HEK293T (cell line): Measurements from ENCODE around the gene IGF2.

Experiments
- CTCF ChIA-PET: fragments of 350-600 bp; formaldehyde crosslinking; extraction: SDS; loops from one replicate; lab custom pipeline; 2021; ENCODE audit warnings: antibody characterized with exemption, inconsistent platforms; lab: Yijun Ruan, JAX
- POLR2A ChIA-PET: fragments of 350-600 bp; formaldehyde crosslinking; extraction: SDS; loops from one replicate; lab custom pipeline; 2020; ENCODE audit warnings: antibody characterized with exemption, inconsistent platforms; lab: Yijun Ruan, JAX
- DNase-seq: peaks from one replicate; pipeline ENCODE4 v3.0.0; 2012; ENCODE audit warnings: mixed read lengths; ENCODE audit errors: extremely low spot score
- ARNT ChIP-seq: fragments of 450-650 bp; IDR thresholded peaks from 2 replicates; pipeline ENCODE4 v1.6.1; 2017; ENCODE audit warnings: mild to moderate bottlenecking
- BHLHE40 ChIP-seq: fragments of 450-650 bp; IDR thresholded peaks from 2 replicates; pipeline ENCODE4 v1.6.1; 2016; ENCODE audit warnings: mild to moderate bottlenecking, moderate library complexity, borderline replicate concordance
- CTBP1 ChIP-seq: fragments of 450-650 bp; IDR thresholded peaks from 2 replicates; pipeline ENCODE4 v1.6.1; 2016; ENCODE audit warnings: borderline replicate concordance
- ELF4 ChIP-seq: fragments of 450-650 bp; IDR thresholded peaks from 2 replicates; pipeline ENCODE4 v1.6.1; 2017; ENCODE audit warnings: antibody characterized with exemption
- FOXA1 ChIP-seq: fragments of 450-650 bp; IDR thresholded peaks from 2 replicates; pipeline ENCODE4 v1.6.1; 2016; ENCODE audit warnings: mild to moderate bottlenecking
- FOXK2 ChIP-seq: fragments of 450-650 bp; IDR thresholded peaks from 2 replicates; pipeline ENCODE4 v1.6.1; 2016; ENCODE audit warnings: mild to moderate bottlenecking
- FOXM1 ChIP-seq: fragments of 450-650 bp; IDR thresholded peaks from 2 replicates; pipeline ENCODE4 v1.6.1; 2017; ENCODE audit warnings: mild to moderate bottlenecking, borderline replicate concordance
- HDGF ChIP-seq: fragments of 450-650 bp; IDR thresholded peaks from 2 replicates; pipeline ENCODE4 v1.6.1; 2017; ENCODE audit warnings: antibody characterized with exemption, borderline replicate concordance
- L3MBTL2 ChIP-seq: fragments of 450-650 bp; conservative IDR thresholded peaks from 2 replicates; pipeline ENCODE4 v1.6.1; 2016; ENCODE audit warnings: mild to moderate bottlenecking
- LEF1 ChIP-seq: fragments of 450-650 bp; IDR thresholded peaks from 2 replicates; pipeline ENCODE4 v1.6.1; 2017; ENCODE audit warnings: mild to moderate bottlenecking, borderline replicate concordance
- NFRKB ChIP-seq: fragments of 450-650 bp; IDR thresholded peaks from 2 replicates; pipeline ENCODE4 v1.6.1; 2016; ENCODE audit warnings: mild to moderate bottlenecking, moderate library complexity
- SP1 ChIP-seq: fragments of 450-650 bp; IDR thresholded peaks from 2 replicates; pipeline ENCODE4 v1.6.1; 2017
- SUZ12 ChIP-seq: fragments of 450-650 bp; IDR thresholded peaks from 2 replicates; pipeline ENCODE4 v1.6.1; 2016; ENCODE audit warnings: mild to moderate bottlenecking
- TARDBP ChIP-seq: fragments of 450-650 bp; IDR thresholded peaks from 2 replicates; pipeline ENCODE4 v1.6.1; 2016
- ZNF384 ChIP-seq: fragments of 450-650 bp; IDR thresholded peaks from 2 replicates; pipeline ENCODE4 v1.6.1; 2016
- TF ChIP-seq, protein P1 (sequence below): fragments of 450-650 bp; IDR thresholded peaks from 2 replicates; pipeline ENCODE4 v1.6.1; 2016

The IGF2 gene

DNA sequence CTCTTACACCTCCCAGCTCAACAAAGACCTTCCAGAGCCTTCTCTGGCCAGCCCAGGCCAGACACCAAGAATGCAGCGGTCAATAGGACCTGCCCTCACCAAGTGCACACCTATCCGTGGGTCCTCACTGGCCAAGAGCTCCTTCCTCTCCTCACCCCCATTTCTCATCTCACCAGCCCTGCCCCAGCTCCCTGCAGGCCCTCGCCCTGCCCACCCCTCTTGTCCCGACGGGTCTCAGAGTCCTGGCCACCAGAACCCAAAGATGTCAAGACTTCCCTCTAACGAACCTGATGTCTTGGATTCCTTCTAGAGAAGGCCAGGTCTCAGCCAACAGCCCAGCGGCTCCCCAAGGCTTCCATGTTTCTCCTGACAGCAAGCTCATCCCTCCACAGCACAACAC lies 43.6 kb downstream of the IGF2 start:
- POLR2A ChIA-PET, result no interaction called here
- CTCF ChIA-PET, result no interaction called here
- no peak for DNase-seq
- TF ChIP-seq SUZ12, result no peak
- no peak for TF ChIP-seq CTBP1
- no peak for TF ChIP-seq BHLHE40
- no peak for TF ChIP-seq ELF4
- TF ChIP-seq NFRKB, result no peak
- TF ChIP-seq, protein P1, sequence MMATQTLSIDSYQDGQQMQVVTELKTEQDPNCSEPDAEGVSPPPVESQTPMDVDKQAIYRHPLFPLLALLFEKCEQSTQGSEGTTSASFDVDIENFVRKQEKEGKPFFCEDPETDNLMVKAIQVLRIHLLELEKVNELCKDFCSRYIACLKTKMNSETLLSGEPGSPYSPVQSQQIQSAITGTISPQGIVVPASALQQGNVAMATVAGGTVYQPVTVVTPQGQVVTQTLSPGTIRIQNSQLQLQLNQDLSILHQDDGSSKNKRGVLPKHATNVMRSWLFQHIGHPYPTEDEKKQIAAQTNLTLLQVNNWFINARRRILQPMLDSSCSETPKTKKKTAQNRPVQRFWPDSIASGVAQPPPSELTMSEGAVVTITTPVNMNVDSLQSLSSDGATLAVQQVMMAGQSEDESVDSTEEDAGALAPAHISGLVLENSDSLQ, result no peak
- no peak for TF ChIP-seq FOXM1
- no peak for TF ChIP-seq FOXK2
- no peak for TF ChIP-seq SP1
- no peak for TF ChIP-seq ARNT
- TF ChIP-seq ZNF384, result no peak
- TF ChIP-seq TARDBP, result no peak
- no peak for TF ChIP-seq L3MBTL2
- no peak for TF ChIP-seq HDGF
- no peak for TF ChIP-seq FOXA1

DNA sequence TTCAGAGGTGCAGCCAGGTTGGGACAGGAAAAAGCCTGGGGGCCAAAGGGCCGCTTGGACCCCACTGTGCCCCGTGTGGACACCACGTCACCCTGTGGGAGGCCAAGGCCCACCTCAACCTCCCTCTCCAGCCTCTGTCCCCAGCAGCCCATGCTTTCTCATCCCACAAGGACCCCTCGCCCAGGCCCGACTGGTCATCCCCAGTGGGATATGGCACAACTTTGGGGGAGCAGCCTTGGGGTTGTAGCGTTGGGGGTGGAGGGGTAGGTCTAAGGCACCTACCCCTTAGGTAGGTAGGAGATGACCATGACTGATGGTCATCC lies 44.0 kb downstream of the IGF2 start:
- CTCF ChIA-PET, result no interaction called here

DNA sequence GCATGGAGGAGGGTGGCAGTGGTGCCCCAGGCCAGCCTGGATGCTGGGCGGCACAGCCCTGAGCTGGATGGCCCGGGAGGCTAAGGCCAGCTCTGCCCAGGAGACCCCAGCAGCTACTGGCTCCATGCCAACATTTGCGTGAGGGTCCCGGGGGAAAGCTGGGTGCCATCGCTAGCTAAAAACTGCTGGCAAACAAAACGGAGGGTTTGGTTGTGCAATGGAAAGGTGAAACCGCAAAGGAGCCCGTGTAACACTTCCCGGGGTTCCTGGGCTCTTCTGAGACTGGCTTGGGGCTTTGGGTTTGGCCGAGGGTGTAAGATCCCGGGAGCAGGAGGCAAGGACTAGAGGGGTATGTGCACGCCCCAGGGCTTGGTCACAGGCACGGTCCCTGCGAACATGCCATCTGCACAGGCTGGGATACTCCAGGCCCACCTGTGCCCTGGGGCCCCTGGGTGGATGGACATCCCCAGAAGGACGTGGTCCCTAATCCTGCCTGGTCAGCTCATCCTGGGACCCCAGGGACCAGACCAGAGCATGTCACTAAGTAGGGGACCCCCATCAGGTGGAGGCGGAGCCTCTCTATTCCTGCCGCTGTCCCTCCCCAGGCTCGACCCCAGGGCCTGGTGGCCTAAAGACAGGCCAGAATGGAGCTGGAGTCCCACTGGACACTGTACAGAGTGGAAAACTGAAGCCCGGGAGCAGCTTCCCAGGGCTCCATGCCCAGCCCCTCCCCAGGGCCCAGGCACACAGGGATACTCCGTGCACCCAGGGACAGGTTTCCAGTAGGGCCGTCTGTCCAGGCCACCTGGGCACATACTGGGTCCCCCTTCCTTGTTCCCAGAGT lies 44.6 kb downstream of the IGF2 start:
- DNase-seq, result no peak
- TF ChIP-seq BHLHE40, result no peak
- TF ChIP-seq FOXK2, result no peak
- no peak for TF ChIP-seq CTBP1
- TF ChIP-seq TARDBP, result no peak
- TF ChIP-seq SP1, result no peak
- TF ChIP-seq HDGF, result no peak
- TF ChIP-seq ARNT, result no peak
- no peak for TF ChIP-seq ELF4
- TF ChIP-seq, protein P1, result no peak
- CTCF ChIA-PET, result interaction anchor here (0.6 kb wide), 1 partner anchor 127 kb away, joined by 3 read pairs; no protein-coding TSS in a partner anchor
- POLR2A ChIA-PET, result no interaction called here

More for the DNA sequence above, 44.0 kb downstream of the IGF2 start:
- TF ChIP-seq FOXM1 (no peak), CTBP1 (no peak), L3MBTL2 (no peak), BHLHE40 (no peak), NFRKB (no peak), ZNF384 (no peak), LEF1 (no peak), SP1 (no peak), FOXA1 (no peak)
- TF ChIP-seq, protein P1, result no peak
- DNase-seq, result no peak
- POLR2A ChIA-PET, result no interaction called here

DNA sequence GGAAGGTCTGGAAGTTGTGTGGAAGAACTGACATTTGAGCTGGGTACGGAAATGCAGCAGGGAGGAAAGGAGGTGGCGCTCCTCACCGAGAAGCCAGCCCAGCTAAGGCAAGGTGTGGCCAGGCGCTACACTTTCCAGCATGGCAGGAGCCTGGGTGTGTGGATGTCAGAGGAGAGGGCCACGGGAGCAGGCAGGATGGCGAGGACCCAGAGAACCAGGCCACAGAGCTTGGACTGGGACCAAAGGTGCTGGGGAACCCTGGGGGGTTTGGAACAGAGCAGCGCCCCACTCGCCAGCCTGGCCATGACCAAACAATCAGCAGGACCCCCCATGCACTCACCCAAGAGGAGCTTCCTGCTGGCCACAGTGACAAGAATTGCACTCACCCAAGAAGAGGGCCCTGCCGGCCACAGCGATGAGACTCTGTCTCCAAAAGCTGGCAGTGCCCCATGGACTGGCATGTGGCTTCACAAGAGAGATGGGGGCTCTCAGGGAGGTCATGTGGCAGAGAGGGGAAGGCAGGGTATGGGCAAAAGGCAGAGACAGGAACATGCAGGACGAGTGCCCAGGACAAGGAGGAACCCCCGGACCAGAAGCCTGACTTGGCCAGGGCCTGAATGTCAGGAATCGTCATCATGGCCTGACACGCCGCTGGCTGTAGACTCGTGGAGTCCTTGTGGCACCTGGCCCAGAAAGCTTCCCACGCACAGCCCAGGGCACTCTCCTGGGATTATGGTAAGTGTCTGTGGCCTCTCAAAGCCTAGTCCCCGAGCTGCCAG lies 45.4 kb downstream of the IGF2 start:
- no peak for DNase-seq
- ChIA-PET POLR2A (no interaction called here), CTCF (interaction anchor here (0.6 kb wide), 1 partner anchor 126 kb away, joined by 3 read pairs; no protein-coding TSS in a partner anchor)
- no peak for TF ChIP-seq SUZ12
- TF ChIP-seq FOXM1, result no peak
- TF ChIP-seq NFRKB, result no peak
- TF ChIP-seq BHLHE40, result no peak
- no peak for TF ChIP-seq CTBP1
- TF ChIP-seq FOXK2, result no peak
- TF ChIP-seq HDGF, result no peak
- no peak for TF ChIP-seq TARDBP
- no peak for TF ChIP-seq L3MBTL2
- no peak for TF ChIP-seq SP1

DNA sequence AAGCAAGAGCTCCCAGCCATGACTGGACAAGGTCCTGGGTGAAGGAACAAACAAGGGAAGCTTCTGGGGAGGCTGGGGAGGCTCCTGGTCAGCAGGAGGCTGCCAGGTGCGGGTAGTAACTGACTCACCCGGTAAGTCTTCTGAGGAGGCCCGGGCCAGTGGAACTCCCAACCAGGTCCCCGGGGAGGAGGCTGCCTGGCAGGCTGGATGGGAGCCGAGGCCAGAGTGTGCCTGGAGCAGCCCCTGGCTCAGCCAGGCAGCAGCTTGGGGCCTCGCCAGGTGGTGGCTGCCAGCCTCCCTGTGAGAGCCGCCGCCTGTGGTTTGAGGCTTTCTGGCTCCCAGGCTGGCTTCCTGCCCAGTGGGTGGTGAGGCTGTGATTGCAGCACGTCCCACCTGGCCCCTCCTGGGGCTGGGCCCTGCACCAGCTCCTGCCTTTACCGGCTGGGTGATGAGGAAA lies 46.2 kb downstream of the IGF2 start:
- no peak for TF ChIP-seq L3MBTL2
- no peak for TF ChIP-seq NFRKB
- no peak for TF ChIP-seq HDGF
- no peak for TF ChIP-seq BHLHE40
- TF ChIP-seq ELF4, result no peak
- no peak for TF ChIP-seq FOXK2
- TF ChIP-seq FOXA1, result no peak
- no peak for TF ChIP-seq SP1
- CTCF ChIA-PET, result no interaction called here
- DNase-seq, result no peak
- POLR2A ChIA-PET, result no interaction called here

DNA sequence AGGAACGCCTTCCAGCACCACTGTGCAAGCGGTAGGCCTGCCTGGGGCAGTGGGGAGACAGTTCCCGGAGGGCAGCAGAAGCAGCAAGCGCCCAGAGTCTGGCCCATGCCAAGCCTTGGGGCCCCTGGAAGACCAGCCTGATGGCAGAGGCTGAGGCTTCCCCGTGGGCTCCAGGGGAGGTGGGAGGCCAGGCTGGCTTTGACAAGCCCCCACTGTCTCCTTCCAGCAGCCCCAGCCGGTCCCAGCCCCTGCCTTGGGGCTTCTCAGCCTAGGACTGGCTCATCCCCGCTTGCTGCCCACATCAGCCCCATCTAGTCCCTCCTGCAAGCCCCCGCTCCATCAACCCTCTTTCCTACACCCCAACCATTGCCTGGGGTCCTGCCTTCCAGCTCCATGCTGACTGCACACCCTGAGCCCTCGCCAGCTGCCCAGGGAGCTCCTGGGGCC lies 46.7 kb downstream of the IGF2 start:
- no peak for DNase-seq
- POLR2A ChIA-PET, result no interaction called here
- TF ChIP-seq HDGF (no peak), NFRKB (no peak), ELF4 (no peak)
- CTCF ChIA-PET, result no interaction called here
